Glomerular visceral epithelial cell (primary cell): Measurements from ENCODE around the gene PRKG2.
A peak's percentile ranks its signal among the peaks of the same experiment; 100 is the strongest.

Source experiments
- DNase-seq: peaks from one replicate; pipeline ENCODE4 v3.0.0-alpha.2; 2016; ENCODE audit errors: extremely low spot score

The PRKG2 gene

DNA sequence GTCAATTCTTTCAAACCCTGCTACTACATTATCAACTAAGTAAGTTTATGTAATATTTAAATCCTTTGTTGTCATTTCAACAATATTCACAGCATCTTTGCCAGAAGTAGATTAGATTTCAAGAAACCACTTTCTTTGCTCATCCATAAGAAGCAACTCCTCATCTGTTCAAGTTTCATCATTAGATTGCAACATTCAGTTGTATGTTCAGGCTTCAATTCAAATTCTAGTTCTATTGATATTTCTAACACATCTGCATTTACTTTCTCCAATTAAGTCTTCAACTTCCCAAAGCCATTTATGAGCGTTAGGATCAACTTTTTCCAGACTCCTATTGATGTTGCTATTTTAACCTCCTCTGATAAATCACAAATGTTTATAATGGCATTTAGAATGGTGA is 118.5 kb downstream of the PRKG2 start:
- no peak for DNase-seq

DNA sequence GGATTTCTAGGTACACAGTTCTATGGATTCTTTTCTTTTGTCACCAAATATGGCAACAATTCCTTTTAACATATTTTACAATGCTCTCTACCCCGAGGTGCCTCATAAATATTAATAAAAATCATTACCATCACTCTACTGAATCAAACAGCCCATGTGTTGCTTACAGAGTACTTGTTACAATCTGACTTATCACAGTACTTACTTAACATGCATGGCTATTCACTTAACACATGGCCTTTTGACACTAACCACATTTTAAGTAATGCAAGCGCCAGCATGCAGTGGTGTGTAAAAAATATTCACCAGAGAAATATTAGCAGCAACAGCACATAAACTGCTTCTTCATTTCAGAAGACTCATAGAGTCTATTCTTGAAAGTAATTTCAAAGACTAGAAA is 119.6 kb downstream of the PRKG2 start:
- DNase-seq = no peak

- DNase-seq = no peak
Observed at GRCh38 chr4:81093720-81094401, 121.2 kb downstream of the PRKG2 start.

GRCh38 chr4:81085979-81086378 is 129.0 kb downstream of the PRKG2 start:
- no peak for DNase-seq

DNA sequence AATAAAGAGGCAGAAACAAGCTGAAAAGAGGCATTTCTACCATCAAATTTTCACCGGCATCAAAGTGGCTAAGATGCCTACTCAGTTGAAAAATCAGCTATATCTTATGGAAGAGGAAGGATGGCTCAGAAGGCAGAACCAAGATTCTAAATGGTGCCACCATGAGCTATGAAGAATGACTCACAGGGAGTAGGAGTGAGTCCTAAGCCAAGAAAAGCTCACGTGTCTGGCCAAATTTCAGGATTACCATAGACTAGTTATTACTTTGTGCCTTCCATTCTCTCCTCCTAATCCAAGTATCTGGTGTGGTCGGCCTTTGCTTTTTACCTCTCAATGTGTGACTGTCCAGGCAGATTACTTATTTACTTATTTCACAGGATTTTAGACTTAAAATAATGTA is 129.7 kb downstream of the PRKG2 start:
- no peak for DNase-seq

GRCh38 chr4:81084634-81085033 is 130.4 kb downstream of the PRKG2 start:
- DNase-seq = no peak

DNA sequence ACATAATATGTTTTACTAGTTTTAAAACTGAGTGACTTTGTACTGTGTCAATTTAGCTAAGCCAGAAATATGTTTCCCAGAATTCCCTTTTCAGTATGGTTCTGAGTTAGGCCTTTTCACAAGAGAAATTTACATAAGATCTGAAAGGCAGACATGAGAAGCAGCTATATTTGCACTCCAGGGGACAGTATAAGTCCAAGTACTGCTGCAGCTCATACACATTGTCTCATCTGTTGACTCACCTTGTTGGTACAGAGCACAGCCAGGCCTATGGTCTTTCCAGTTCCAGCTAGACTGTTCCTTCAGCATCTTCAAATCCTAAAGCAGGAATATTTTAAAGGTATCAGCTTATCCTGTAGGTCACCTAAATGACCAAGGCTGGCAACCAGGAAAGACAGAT is 131.0 kb downstream of the PRKG2 start:
- peak; percentile 3 for DNase-seq

GRCh38 chr4:81081156-81081555 is 133.9 kb downstream of the PRKG2 start:
- DNase-seq = no peak

DNA sequence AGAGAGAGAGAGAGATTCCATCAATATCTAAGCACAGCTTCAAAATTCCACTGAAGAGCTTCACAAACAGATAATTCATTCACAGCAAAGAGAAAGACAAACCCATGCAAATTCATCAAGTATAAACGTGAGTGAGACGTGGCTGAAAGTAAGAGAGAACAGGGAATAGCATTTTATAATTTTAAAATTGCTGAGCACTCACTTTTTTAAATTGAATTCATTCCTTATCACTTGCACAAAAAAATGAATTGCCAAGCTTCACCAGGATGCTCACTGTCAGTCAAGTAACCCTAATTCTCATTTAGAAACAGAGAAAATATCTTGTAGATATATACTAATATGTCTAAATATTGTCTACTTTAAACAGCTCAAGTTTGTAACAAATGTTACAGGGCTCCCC is 144.0 kb downstream of the PRKG2 start:
- DNase-seq = no peak

- DNase-seq = peak; percentile 82
Observed at GRCh38 chr4:81069706-81070331, 145.2 kb downstream of the PRKG2 start.

DNA sequence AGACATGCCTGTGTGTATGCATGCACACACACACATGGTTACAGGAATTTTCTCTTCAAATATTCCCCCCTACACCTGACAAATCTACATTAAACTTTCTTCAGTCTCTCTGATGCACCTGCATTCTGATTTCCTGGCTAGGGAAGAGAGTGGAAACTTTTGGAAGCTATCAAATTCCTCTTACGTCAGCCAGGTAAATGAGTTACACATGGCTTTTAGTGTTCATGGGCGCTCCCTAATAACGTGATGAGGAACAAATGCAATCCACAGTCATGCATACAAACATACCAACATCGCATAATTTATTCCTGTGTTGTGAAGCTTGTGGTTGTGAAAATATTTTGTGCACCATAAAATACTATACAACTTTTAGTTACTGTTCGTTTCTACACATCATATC is 149.6 kb downstream of the PRKG2 start:
- DNase-seq = no peak

DNA sequence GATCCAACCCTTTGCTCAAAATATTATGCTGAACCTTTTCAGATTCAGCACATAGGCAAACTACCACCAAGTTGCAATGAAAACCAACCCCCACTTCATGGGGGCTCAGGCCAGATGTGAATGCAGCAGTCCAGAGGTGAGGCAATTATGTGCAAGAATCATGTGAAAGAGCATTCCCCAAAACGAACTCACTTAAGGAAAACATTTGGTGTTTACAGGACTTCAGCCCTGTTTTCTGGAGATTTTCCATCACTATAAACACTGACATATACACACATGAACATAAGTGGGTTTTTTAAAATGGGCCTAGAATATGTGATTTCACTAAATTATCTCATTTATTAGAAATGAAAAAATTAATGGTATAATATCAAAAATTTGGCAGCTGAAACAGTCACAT is 153.0 kb downstream of the PRKG2 start:
- DNase-seq = no peak

- no peak for DNase-seq
Observed at GRCh38 chr4:81061344-81061730, 153.7 kb downstream of the PRKG2 start.

- DNase-seq = no peak
Observed at GRCh38 chr4:81060587-81061343, 154.3 kb downstream of the PRKG2 start.

DNA sequence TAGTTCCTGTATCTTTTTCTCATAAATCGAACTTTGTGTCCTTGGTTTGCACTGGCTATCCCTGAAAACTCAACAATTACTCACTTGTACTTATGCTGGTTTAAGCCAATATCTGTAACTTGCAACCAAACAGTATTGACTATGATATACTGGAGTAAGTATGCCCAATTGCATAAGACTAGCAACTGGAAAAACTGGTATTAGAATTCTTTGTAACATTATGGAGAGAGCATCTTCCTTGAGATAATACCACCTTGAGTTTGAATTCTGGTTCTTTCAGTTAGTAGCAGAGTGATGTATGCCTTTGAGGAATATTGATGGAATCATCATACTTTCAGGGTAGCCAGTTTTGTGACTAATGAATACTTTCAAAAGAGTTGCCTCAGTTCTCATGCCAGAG is 156.4 kb downstream of the PRKG2 start:
- DNase-seq = no peak

DNA sequence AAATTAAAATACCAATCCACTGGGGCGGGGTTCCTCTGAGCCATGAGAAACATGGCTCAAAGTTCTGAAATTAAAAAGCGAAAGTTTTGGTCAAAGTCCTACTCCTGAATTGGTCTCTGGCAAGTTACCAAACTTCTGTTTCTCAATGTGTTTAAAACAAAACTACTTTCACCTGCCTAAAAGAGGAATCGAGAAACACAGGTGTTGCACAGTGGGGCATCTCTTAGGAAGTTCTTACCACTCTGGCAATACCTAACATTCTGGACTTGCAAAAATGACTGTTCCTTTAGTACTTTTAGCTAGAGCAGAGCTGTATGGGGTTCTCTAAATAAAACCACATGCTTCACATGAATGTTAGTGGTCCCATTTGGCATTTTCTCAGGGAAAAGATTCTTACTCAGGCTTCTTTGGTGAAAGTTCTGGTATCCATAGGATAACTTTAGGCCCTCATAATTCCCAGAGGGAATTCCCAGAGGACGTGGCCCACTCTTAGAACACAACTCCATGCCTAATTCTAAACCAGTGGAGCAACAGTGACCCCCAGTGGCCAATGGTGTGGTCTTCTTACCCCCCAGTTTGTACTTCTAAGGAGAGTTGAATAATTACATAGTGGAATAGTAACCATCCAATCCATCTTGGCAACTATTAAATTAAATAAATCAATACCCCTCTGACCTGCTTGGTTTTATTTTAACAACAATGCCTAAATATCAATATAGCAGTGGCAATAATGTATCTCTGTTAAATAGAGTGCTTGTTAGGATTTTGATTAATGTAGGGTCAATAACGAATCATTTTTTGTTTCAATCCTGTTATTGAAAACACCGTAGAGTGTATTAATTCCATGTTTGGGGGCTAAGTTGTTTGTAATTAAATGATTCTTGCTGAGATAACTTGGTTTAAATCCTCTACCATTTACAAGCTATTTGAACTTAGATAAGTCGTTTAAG is 162.6 kb downstream of the PRKG2 start:
- peak; percentile 72 for DNase-seq

- no peak for DNase-seq
Observed at GRCh38 chr4:81049907-81050306, 165.1 kb downstream of the PRKG2 start.

DNA sequence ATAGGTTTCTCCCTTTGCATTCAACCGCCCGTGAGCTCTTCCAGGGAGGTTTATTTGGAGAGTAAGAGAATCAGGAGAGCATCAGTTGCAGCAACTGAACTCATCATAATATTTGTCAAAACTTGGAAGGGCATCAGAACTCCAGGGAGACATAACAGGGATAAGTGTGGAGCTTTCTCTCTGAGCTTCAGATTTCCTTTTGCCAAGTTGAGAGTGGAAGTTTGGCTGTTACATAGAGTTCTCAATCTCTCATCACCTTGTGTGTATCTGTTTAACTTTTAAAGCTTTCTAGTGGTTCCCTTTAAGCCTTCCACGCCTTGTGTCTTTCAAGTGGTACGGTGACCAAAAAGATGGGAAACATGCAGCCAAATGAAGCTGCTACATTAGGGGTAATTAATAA is 165.7 kb downstream of the PRKG2 start:
- no peak for DNase-seq

- DNase-seq = no peak
Observed at GRCh38 chr4:81042578-81043365, 172.2 kb downstream of the PRKG2 start.

DNA sequence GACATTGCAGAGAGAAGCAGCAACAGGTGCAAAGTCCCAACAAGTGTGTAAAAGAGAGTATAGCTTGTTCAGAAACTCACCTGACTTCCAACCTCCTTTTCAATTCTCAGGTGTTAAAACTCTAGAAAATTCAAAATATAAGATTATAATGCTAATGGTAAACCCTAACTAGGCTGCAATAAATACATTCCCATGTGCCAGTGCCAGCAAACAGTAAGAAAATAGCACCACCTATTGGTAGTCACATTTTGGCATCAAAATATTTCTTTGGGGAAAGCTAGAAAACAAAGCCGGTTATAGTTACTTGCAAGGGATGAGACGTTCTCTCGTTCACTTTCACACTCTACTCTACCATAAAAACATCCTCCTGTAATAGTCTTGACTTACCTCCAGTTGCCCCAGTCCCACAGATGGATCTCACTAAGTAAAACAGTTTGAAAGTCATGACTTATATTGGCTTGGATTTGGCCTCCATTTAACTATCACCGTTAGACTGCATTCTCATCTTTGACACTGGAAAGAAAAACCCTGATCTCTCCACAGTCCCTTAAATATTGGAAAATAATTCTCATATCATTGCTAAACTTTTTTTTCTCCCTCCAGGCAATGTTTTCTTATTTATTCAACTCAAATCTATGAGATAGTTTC is 174.9 kb downstream of the PRKG2 start:
- DNase-seq = peak; percentile 41
